Spleen (tissue), 7 donors: ENCODE results near the gene WDR70.

Experiments
- CTCF ChIP-seq, 11 experiments: fragments of 200-600 bp in 7 of 11; fragments of 450-650 bp in 4 of 11; sonication (generic) in 4 of 11; IDR thresholded peaks in 8 of 11; conservative IDR thresholded peaks in 3 of 11; 1 replicate in 7 of 11; 2 replicates in 4 of 11; pipeline versions ENCODE4 v1.4.0 to v1.8.0; 2016 to 2021; ENCODE audit warnings: antibody characterized with exemption in 11 of 11, inconsistent platforms in 4 of 11, mild to moderate bottlenecking in 1 of 11
- POLR2AphosphoS5 ChIP-seq, 3 donors: sonication (generic); formaldehyde crosslinking; IDR thresholded peaks; one replicate each; pipeline ENCODE4 v1.5.1; 2017; ENCODE audit warnings: antibody characterized with exemption in 3 of 3
- donor health status: DM: no; HTN: no; CAD: no; lungs with moderate emphysema.
- donor health status: DM: no; HTN: no; CAD: no.
- donor health status: DM: no; HTN: no; CAD: no.

- TF ChIP-seq CTCF (IDR thresholded peaks at IDR 0.05 in 8 of 11, conservative IDR thresholded peaks at IDR 0.05 in 3 of 11), result no peak
- no peak for TF ChIP-seq POLR2AphosphoS5 (IDR thresholded peaks at IDR 0.05)
Measured at GRCh38 chr5:37701868-37702267, 322.8 kb downstream of the WDR70 start.
